GM18870 (cell line): ENCODE measurements around the gene SPDL1.
A peak's percentile ranks its signal among the peaks of the same experiment; 100 is the strongest.

Source experiments
- ATAC-seq: cut with Tn5 transposase; IDR thresholded peaks from one replicate; pipeline ENCODE4 v1.9.1; 2021; ENCODE audit warnings: moderate library complexity; ENCODE audit not compliant: unreplicated experiment

SPDL1 gene

DNA sequence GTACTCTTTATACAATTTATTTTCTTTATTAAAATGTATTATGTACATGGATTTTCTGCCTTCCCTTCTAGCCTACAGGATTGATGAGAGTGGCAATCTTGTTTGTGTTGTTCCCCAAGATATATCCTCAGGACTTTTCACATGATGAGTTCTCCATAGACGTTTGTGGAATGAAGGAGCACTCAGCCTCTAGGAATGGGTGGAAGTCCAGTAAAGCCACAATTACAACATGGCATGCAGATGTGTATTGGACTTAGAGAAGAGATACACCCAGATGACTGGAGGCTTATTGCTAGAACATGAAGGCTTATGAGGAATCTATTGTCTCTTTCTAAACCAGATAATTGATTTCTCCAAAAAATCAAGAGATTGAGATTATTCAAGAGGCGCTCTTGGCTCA is 45.3 kb downstream of the SPDL1 start:
- ATAC-seq = no peak

DNA sequence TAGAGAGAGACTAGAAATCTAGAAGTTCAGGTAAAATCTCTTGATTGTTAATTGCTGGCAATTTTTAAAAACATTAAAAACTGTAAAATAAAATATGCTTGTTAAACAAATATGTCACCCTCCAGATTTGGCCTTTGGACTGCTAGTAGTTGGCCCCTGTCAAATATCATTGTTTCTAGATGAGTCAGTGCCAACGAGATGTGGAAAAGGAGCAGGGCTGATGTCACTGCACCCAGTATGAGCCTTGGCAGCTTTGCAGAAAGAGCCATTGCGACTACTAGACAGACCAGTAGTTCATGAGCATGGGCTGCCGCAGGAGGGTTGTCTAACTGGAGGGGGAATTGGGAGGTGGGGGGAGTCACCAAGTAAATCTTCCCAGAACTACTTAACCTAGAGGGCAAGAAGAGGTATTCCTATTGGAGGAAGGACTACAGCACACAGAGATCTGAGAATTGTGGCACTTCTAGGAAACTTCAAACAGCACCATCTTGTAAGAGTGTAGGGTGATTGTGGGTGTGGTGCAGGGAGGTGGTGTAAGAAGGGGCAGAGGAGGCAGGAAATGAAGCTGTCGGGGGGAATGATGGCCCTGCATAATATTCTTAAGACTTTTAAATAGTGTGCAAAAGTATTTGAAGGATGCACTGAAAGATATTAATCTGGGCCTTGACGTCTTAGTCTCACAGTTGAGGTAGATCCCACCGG is 46.4 kb downstream of the SPDL1 start:
- no peak for ATAC-seq

DNA sequence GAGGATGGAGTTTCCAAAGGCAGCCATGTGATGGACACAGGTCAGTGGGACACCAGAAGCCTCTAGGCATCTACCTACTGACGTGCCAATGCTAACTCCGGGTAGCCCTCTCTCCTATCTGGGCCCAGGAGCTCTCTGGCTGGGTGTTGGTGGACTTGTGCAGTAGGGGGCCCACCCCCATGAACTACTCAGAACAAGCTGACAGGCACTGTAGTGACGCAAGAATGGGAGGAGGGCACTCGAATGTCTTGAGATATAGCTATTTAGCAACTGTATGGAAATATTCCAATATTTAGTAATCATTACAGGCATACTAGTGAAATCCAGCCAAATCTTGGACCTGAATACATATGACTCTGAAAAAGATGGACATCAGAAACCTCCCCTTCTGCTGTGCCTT is 47.8 kb downstream of the SPDL1 start:
- no peak for ATAC-seq

DNA sequence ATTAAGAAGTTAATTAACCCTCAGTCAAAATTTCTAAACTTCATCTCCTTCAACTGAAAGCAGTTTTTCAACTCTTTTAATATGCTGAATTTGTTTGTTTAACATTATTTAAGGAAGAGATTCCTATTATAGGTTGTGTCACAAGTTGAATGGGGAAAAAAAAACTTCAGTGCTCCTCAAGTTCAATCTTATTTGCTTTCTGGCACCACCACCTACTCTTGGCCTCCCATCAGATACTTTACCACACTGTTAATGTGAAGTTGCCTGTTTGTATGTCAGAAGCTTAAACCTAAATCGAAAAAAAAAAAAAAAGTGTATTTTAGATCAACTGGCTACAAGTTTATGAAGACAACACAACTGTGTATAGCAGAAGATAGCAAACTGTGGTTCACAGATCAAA is 49.4 kb downstream of the SPDL1 start:
- no peak for ATAC-seq

DNA sequence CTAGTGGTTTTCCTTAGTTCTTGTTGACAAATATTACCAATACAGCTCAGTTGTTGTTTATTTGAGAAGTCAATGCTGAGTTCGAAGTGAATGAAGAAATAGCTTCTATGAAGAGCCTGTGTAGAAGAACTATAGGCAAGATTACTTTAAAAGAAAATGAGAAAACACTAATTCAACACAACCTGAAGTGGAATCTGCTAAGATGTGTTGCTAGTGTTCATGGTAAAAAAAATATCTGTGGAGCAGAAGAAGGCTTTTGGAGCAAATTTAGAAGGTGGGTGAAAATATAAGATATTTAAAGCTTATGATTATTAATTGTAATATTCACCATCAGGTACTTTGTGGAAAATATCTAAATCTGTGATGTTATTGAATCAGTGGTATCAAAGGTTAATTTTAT is 51.0 kb downstream of the SPDL1 start:
- no peak for ATAC-seq

DNA sequence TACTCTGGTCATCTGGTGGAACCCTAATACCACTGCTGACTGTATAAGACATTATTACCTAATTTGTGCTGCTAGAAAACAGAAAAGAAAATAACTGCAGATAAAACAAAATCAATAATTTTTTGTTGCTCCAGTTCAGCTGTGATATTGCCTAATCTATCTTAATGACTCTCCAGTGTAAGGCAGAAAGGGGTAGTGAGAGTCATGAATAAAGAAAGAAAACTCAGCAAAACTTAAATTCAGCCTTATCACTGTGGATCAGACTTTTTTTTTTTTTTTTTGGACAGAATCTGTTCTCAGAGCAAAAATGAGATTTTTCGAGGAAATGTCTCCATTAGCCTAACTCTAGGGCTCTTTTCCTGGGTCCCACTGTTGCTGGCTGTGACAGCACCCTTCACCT is 52.4 kb downstream of the SPDL1 start:
- no peak for ATAC-seq

GRCh38 chr5:169636477-169637084 is 53.0 kb downstream of the SPDL1 start:
- no peak for ATAC-seq

GRCh38 chr5:169637085-169637548 is 53.5 kb downstream of the SPDL1 start, which contains the start of gene DOCK2:
Gene DOCK2 (plus strand): TSS chr5:169637275. CDS start chr5:169637327, 52 bp downstream.
- peak; percentile 90 for ATAC-seq

DNA sequence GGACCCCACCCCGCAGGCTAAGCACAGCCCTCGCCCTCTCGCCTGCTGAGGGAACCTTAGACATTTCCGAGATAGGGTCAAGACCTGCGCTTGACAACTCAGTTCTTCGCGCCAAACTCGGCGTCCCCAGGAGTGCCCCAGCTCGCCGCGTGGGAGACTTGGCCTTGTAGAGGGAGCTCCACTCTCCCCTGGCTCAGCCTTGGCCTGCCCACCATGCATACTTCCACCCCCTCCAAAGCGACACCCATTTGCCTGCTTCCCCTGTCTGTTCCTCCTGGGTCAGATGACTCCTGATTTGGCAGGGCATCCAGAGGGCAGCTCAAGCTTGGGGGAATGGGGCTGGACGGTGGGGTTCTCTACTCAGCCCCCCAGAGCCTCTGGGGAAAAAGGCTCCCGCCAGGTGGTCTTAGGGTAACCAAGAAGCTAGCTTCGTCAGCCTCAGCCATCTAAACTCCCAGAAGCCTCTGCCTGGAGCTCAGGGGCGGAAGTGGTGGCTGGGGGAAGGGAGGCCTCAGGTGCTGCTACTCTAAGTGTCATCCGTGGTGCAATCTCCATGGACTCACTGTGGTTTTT is 54.1 kb downstream of the SPDL1 start:
- peak; percentile 54 for ATAC-seq

DNA sequence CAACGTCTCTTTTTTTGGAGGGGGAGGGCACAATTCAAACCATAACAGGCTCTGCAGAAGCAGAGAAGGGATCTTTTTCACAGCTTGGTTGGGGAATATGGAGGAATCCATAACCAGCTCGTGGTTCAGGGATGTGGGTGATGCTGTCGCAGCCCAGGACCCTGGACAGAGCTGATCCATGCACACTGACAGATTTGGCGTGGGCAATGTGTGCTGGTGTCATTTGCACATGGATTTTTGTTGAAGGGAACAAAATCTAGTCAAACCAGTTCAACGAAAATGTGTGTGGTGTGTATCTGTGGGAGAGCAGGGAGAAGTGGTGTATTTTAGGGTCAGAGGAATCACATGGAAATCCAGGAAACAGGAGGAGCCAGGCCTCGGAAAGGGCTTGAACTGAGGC is 57.7 kb downstream of the SPDL1 start:
- no peak for ATAC-seq

DNA sequence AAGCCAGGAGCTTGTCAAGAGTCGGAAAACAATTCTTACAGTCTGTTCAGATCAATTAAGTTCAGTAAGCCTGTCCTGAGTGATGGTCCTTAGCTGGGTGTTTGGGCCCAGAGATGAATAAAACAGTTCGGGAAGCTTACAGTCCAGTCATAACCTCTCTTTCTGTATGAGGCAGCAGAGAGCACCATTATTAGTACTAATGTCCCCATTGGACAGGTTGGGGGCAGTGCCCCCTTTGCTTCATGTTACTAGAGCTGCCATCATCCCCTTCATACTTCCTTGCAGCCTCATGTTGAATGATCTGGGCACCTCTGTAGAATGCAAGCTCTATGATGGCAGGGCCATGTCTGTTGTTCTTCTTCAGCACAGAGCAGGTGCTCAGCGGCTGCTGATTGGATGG is 63.3 kb downstream of the SPDL1 start:
- peak; percentile 44 for ATAC-seq

DNA sequence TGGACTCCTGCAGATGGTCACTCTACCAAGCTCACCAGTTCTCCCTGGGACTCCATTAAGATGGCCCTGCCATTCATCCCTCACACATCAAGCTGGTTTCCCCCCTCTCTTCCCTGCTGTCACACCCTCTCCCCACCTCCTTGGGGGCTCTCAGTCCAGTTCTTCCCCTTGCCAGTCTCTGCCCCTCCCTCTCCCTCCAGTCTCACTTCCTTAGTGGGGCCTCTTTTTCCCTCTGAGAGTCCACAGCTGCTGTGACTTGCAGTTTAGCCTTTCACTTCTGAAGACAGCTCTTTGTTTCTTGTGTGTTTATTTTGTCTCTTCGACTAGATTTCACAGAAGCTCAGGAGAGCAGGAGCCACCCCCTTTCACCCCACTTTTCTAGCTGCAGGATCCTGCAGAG is 64.0 kb downstream of the SPDL1 start:
- ATAC-seq = no peak

DNA sequence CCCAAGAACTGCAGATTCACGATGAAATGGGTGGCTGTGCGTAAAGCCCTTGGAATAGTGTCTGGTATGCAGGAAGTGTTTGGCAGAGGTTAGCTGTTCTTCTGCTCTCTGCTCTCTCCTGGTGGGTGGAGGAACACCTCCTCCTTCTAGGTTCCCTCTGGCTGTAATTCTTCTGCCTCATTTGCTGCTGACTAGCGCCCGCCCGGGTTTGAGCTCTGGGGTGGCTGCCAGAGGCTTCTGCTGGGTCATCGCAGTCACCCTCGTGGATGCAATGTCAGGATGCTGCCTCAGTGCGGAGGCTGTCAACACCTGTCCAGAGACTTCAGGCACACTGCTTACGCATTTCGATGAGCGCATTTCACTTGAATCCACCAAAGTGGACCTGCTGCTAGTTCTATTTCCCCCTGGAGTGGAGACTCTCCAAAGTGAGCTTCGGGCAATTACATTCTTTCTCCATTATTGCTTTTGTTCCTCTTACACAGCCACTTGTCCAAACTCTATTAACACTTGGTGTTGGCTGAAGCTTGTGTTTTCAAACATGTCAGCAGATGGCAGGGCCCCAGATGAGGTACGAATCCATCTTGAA is 65.2 kb downstream of the SPDL1 start:
- no peak for ATAC-seq

DNA sequence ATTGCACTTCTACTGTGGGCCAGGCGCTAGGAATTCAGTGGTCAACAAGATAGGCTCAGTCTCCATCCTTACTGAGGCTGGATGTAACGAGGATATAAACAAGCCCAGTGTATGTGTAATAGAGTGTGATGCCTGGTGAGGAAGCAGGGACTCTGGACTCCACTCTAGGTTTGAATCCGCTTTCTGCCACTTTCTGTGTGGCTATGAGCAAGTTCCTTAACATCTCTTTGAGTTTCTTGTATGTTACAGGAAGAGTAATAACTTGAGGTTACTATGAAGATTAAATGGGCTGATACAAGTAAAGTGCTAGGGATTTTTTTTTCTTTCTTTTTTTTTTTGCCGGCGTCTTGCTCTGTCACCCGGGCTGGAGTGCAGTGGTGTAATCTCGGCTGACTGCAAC is 65.9 kb downstream of the SPDL1 start:
- no peak for ATAC-seq

DNA sequence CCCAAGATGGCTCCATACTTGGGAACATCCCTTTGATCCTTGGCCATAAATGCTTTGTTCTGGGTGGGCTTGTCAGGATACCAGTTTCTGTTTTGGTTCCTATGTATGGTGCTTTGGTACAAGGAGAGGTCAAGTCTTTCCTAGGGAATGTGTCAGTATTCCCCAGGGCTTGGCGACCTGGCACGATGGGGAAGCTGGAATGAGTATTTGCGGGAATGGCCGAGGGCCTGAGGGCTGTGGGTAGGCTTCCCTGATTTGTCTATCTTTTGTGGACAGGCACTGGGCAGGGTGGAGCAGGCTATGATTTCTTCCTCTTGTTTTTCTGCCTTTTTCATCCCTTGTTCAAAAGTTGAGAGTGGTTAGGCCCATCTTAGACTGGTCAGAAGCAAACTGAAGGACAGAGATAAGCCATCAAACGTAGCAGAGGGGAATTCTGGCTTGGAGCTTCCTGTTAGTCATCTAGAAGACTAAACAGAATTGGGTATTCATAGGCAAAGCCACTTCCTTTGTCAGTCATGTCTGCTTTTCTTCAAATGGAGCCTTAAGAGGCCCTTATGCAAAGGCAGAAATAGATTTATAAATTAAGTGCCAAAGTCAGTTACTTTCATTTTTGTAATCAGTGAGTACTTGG is 67.2 kb downstream of the SPDL1 start:
- peak; percentile 71 for ATAC-seq

GRCh38 chr5:169651526-169651925 is 68.0 kb downstream of the SPDL1 start:
- ATAC-seq = no peak

GRCh38 chr5:169652057-169652456 is 68.5 kb downstream of the SPDL1 start:
- ATAC-seq = no peak

DNA sequence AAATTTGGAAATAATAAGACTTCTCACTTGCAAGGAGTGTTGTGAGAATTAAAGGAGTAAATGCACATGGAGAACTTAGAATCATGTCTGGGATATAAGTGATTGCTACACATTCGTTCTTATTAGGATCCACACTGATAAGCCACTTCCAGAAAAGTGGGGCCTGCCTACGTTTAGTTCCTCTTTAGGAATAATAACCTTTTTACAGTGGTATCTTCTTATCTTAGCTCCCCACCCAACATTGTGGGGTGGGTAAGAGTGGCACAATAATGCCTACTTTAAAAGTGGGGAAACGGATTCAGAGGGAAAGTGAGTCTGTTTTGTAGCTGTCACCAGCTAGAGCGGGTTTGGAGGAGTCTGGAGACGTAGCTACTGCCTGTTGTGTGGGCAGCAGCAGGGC is 69.5 kb downstream of the SPDL1 start:
- ATAC-seq = no peak
